IPS-NIHi11 (cell line): Measurements from ENCODE around the gene CDH23.

Source experiments
- DNase-seq: peaks from one replicate; pipeline ENCODE4 v3.0.0; 2012; ENCODE audit warnings: mixed read lengths, low spot score

CDH23 gene

DNA sequence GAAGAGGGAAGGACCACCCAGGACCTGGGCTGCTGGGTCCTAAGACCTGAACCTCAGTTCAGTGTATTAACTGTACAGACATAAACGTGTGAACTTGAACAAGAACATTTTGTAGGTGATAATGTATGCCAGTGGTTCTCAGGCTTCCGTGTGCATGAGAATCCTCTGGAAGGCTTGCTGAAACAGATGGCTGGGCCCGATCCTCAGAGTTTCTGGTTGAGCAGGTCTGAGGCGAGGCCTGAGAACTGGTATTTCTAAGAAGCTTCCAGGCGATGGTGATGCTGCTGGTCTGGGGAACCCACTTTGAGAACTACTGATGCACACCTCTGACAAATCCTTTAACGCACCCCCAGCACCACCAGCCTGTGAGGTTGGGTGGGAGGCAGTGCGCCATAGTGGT lies 70.4 kb downstream of the CDH23 start:
- no peak for DNase-seq

DNA sequence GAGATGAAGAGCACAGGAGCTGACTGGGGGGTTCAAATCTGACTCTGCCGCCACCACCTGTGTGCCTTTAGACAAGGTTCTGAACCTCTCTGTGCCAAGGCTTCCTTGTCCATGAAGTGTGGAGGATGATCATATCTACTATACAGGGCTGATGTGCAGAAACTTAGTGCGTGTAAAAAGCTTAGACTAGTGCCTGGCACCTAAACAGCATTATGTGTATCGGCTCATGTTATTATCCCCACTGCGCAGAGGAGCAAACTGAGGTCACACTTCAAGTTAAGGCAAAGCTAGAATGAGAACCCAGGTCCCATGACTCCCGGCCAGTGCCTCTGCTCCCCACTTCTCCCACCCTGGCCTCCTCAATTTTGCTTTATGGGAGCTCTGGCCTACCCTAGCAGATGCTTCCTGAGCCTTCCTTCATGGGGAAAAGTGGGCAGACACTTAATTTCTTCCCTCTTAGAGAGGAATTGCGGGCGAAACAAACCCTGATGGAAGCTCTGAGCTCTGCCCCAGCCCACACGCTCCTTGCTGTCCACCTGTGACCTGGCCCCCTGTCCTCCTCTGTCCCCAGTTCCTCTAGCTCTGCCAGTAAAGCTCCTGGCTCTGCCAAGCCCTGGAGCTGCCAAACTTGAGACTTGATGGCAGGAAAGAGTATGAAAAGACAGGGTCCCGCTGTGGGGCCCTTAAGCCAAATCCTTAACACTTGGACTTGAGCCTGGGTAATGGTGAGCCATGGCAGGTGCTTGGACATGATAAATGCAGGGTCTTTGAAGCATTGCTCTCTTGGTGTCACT lies 71.0 kb downstream of the CDH23 start:
- no peak for DNase-seq

DNA sequence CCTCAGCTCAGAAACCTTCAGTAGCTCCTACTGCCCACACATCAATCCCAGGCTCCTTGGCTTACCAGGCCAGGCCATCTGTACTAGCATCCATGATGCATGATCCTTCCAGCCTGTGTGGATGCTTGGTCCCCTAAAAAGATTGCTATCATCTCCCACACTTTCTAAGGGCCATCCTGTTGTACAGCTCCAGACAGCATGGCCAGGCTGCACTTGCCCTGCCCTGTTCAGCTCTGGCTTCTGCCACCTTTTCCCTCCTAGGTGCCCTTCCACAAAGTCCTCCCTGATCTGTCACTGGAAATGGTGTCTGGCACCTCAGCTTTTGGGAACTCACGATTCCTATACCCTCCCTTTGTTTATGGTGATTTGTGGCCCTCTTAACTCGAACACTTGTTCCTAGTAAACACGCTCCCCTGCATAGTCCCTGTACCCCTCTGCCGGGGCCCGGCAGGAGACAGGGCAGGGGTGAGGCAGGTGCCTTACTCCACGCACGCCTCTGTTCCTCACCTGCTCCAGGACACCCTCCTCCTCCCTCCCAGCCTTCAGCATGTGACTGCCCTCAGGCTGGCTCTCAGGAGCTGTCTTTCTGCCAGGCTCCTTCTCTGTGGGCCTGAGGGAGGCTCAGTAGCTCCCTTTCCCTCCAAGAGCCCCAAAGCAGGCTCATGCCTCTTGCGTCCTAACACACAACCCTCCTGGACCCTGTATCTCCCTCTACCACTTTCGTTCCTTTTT lies 71.8 kb downstream of the CDH23 start:
- DNase-seq: no peak

DNA sequence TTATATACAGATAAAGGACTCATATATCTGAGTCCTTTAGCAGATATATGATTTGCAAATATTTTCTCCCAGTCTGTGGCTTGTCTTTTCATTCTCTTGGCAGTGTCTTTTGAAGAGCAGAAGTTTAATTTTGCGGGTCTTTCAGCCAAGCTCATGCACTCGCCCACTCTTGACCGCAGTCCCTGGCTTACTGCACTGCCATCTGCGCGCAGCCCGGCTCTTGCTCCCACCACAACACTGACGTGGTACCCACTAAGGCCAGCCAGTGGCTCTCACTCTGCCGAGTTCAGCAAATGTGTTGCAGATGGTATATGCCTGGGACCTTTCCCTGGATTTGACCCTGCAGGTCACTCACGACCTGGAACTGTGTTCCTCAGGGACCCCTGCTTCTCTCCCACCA lies 74.3 kb downstream of the CDH23 start:
- no peak for DNase-seq

DNA sequence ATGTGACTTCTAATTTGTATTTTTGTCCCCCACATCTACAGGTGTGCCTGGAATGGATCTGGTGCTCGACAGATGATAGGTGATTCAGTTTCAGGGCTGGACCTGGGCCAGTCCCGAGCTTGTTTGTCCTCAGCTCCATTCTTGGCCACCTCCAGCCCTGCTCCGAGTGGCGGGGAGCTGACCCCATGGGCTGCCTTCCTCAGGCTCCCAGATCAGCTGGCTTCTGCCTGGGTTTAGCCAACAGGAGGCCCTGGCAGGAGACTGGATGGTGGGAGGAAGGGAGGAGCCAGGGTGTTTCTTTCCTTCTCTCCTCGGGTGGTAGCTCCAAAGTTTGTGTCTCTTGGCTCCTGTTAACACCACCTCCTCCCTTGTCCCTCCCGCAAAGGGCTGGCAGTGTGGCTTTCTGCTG lies 75.2 kb downstream of the CDH23 start:
- no peak for DNase-seq

DNA sequence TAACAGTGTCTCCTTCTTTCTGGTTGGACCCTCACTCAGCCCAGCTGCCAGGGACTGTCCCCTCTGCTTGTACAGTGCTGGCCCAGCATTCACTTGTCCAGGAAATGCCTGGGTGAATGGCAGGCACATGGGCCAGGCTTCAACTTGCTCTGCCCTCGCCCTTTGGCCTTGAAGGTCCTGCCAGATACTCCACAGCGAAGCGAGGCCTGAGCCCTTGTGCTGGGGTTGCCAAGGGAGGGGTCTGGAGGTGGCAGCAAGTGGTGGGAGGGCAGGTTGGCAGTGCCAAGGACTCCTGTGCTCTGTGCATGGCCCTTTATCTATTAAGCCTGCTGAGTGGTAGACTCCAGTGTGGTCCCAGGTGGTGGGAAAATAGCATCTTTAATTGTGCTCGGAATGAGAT lies 75.7 kb downstream of the CDH23 start:
- no peak for DNase-seq

DNA sequence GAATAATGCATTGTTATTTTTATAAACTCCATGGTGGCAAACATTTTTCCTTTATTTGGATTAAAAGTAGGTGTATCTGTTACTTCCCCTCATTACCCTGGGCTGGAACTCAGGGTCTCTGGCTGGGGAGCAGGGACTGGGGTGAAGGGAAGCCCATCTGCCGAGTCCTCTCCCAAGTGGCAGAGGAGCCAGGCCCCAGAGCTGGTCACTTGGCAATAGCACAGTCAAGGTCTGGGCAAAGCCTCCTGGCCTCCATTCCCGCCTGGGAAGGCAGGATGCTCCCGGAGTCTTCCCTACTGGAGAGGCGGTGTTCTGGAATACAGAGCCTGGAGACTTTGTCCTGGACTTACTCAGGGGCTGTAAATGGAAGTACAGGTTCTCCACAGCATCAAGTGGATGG lies 76.2 kb downstream of the CDH23 start:
- DNase-seq: no peak

DNA sequence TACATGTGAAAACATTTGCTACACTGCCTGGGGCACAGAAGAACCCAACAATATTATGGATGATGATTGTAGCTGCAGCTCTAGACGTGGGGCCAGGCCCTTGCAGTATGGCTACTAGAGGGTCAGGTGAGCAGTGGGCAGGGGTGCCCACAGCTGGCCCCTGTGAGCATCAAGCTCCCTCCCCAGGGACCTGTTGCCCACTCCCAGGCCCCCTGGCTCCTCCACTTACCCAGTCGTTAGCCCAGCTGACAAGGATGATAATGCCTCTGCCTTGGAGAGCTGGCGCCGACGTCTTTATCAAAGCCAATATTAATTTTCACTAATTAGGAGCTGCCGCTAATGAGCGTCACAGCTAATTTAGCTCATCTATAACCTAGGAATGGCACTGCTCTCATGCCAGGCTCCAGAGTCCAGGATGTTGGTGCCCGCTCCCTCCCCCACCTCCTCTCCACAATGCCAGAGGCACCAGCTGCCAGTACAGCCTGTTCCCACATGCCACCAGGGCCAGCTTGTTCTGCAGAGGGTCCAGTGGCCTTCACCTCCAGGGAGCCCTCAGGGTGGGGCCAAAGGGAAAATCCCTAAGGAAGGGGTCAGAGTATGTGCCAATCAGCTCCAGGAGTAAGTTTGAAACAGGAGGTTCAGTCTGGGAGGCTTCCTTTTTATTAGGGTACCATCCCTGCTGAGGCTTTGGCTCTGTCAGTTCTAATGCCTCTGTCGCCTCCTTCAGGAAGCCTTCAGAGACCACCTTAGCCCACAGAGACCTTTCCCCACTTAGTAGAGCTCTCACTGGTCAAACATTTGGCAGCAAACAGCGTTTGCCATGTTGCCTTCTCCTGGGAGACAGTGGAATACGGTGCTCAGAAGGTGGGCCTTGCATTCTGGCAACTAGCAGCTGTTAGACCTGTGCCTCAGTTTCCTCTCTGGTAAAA lies 77.2 kb downstream of the CDH23 start:
- DNase-seq: no peak

DNA sequence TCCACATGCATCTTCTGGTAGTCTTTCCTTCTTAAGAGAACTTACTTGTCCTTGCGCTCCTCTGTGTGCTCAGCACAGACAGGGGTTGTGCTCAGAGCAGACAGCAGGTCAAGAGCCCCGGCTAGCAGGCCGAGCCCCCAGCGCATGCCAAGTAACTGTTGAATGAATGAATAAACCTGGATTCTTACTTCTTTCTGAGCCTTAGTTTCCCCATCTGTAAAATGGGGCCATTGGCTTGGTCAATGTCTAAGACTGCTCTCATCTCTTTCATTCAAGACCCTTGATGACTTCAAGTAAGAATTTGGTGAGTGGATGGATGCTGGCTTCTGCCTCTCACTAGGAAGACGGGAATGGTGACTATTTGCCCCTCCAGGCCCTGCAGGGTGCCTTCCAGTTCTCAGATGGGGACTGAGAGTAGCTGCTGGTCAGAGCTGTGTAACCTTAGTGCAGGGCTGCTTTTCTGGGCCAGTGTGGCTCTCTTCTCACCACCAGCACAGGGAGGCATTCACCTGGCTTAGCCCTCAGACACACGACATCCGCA lies 78.1 kb downstream of the CDH23 start:
- DNase-seq: no peak

DNA sequence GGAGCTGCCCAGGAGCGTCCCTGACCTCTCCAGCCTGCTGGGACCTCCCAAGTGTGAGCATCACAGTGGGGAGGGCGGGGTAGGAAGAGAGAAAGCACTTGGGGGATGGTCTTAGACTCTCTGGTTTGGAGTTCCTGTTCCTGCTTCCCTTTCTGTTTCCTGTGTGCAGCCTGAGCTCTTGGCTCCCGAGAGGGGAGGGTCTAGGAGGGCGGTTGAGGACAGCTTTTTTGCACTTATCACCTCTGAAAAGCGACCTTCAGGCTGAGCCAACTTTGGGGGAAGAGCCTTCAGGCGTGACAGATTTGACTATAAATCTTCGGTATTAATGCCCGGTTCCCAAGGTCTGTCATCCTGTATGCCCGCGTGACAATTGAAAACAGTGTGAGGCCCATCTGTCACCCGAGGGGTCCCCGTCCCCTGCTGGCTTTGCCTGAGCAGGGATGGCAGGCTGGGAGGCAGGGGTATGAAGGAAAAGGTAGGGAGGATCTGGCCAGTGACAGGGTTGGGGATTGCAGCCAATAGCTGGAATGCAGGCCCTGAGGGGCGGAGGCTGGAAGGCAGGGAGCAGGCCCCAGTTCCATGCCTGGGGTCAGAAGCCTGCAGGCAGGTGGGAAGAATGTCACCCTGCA lies 78.6 kb downstream of the CDH23 start:
- peak; percentile 85 for DNase-seq

DNA sequence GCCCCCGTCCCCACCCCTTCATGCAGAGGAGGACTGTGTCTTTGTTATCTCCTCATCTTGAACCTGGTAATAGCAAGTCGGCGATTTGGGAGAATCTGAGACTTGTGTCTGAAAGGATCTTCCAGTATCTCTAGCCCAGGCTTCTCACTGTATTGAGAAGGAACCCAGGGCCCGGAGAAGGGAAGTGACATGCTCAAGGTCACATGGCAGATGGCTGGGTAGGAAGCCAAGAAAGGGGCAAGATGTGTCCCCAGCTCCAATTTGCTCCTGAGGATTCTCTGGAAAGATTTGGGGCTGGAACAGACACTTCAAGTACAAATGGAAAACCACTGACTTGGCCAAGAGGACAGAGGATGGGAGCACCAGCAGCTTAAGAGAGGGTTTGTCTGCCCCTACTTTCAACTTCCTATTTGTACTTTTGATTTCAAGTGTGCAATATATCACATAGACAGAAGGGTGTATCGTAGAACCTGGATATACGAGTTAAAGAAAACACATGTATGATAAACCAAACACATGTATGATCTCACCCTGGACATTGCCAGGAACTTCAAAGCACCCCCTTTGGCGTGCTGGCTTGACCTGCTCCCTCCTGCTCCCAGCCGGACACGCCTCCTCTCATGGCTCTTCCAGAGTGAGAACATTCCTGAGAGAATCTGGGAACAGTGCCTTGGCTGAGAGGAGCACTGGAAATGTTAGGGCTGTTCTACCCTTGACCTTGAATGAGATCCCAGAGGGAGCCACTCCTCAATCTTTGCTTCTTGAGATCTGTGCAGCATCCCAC lies 79.7 kb downstream of the CDH23 start:
- no peak for DNase-seq

DNA sequence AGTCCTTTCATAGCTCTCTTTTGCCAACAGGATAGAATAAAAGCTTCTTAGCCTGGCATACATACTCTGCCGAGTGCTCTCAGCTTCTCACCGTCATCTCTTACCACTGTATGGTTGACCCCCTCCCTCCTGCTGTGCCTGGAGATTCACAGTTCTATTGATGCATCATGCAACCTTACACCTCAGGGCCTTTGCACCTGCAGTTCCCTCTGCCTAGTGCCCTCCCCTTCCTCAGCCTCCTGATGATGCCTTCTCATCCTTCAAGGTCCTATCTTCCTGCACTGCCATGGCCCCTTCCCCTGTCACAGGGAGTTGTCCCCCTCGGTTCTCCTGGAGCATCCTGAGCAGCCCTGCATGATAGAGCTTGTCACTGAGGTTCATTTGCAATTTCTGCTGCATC lies 81.5 kb downstream of the CDH23 start:
- DNase-seq: no peak

DNA sequence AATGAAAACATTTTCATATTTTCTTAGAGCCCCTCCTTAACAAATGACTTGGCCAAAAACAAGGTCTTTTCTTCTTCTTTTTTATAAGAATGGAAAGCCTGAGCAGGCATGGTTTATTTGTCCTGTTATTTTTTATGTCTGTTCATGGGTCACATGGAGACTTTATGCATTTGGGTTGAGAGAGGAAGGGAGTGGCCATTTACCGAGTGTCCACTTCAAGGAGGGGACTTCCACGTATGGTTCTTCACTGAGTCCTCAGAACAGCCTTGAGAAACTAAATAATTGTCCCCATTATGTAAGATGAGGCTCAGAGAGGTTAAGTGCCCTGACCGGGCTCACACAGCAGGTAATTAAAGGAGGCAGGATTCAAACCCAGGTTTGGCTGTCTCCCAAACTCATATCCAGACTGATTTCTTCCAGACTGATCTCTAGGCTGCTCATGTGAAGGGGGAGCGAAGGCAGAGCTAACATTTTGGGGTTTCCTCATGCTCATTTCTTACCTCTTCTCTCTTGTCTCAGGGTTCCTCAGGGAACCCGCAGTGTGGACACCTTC lies 82.2 kb downstream of the CDH23 start:
- no peak for DNase-seq

DNA sequence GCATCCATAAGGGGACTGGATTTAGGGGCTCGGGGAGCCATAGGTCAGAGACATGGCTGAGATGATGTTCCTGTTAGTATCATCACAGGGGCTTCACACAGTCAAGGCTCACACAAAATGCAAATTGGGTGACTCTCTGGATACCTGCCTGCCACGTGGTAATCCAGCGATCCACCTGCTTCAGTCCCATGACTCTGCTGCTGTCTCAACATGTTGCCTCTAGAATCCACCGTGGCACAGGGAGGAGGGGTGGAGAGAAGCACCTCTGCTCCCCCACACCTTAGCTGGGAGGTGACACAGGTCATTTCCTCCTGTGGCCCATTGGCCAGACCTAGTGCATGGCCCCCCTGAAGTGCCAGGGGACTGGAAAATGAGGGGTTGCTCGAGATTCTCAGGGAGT lies 83.1 kb downstream of the CDH23 start:
- no peak for DNase-seq

DNA sequence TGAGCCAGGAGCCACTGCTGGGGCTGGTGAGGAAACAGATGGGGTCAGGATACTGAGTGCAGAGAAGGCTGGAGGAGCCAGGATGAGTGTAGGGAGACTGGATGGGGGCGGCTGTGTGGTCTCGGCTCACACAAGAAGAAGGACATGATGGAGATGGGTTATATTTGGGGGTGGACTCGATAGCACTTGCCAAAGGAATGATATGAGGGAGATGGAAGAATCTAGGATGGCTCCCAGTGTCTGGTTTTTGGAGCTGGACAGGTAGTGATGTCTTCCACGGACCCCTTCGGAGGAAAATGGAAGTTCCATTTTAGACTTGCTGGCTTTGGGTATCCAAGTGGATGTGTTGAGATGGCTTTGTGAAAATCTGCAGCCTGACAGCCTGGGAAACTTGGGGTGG lies 83.9 kb downstream of the CDH23 start:
- no peak for DNase-seq

DNA sequence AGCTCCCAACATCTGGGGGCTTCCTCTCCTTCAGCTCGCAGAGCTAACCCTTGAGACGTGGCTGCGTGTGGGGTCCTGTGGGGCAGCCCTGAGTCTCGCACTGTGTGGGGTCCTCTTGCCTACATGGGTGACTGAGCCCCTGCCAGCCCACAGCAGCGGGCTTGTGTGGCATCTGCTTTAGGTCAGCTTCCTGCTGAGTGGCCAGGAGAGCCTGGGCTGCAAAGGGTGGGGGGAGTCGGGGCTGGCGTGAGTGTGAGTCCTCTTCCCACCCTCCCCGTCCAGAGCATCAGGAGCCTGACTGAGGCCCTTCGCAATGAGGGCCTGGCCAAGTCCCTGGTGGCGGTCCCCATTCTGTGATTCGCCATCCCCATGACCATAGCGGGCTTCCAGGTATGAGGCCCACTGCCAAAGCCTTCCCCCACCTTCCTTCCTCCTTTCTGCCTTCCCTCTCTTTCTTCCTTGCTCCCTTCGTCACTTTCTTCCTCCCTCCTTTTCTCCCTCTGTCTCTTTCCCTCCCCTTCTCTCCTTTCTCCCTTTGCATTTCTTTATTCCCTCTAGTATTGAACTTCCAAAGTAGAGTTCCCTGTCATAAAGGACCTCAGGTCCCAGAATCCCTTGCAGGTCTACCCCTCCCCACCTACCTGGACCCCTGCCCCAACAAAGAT lies 85.2 kb downstream of the CDH23 start:
- DNase-seq: no peak

DNA sequence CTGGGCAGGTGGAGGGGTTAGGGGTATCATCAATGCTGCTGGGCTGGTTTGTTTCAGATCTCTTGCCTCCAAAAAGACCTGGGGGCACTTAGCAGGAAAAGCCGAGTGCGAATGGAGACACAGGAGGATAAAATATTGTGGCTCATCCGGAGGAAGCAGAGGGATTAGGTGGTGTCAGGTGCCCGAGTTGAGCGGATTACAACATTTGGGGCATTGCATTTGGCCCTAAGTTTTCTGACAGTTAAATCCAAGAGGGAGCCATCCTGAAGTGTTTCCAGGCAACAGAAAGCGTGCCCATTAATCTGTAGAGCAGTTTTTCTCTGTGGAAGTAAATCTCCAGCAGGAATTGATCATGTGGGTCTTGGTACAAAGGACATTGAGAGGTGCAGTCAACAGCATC lies 85.9 kb downstream of the CDH23 start:
- no peak for DNase-seq

DNA sequence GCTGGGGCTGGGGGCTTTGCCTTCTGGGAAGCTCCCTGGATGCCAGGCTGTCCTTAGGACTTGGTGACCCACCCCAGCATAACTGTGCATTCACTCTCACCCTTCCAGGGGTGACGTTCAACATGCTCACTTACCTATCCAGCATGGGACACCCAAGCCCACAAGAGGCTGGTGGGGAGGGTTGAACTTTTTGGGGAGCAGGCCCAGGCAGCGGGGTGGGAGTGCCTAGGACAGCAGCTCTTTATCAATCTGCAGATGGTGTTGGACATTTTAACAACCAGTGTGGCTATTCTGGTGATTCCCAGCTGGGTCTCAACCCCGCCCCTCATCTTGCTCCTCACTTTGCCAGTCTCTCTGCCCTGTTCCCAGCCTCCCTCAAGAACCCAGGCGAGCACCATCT lies 86.4 kb downstream of the CDH23 start:
- no peak for DNase-seq

DNA sequence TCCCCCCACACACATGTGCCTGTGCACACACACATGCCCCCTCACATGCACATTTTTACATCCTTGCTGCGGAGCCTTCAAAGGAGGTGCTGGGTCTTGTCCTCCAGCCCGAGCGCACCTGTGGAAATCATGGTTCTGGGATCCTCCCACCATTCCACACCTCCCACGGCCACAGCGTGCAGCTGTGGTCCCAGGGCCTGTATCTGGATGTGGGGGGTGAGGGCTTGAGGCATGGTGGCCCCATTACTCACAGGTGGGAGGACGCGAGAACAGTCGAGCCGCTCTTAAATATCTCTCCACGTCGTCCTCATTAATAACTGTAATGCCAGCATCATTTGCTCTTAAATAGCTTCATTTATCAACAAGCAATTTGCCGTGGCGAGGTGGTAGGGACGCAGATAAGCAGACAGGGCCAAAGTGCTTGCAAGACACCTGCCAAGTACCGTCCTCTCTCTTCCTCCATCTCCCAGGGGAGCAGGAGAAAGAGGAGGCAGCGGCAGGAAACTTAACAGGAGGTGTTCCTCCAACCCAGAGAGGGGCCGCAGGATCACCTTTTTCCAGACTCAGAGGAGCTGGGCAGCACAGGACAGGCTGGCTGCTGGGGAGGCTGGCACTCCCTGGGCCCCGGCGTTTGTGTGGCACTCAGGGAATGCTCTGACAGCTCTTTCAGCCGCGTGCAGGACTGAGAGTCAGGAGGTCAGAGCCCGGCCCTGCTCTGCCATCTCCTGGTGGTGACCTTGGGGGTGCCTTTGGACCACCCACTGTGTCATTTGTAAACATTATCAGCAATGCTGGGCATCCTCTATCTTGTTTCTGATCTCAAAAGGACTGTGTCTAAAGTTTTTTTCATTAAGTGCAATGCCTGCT lies 87.4 kb downstream of the CDH23 start:
- DNase-seq: peak; percentile 38
